NCI-H2227 treated with DMSO at 0.1 percent for 48 hours (cell line): Measurements from ENCODE around the gene KCNJ18.
"Not testable (repeated sequence)": the region's sequence is repeated elsewhere in the genome, so short reads cannot be mapped to it uniquely, and the experiment has no call there.

Source experiments
- DNase-seq: peaks from one replicate; lab custom pipeline; 2025; lab: John Stamatoyannopoulos, UW

Gene KCNJ18

DNA sequence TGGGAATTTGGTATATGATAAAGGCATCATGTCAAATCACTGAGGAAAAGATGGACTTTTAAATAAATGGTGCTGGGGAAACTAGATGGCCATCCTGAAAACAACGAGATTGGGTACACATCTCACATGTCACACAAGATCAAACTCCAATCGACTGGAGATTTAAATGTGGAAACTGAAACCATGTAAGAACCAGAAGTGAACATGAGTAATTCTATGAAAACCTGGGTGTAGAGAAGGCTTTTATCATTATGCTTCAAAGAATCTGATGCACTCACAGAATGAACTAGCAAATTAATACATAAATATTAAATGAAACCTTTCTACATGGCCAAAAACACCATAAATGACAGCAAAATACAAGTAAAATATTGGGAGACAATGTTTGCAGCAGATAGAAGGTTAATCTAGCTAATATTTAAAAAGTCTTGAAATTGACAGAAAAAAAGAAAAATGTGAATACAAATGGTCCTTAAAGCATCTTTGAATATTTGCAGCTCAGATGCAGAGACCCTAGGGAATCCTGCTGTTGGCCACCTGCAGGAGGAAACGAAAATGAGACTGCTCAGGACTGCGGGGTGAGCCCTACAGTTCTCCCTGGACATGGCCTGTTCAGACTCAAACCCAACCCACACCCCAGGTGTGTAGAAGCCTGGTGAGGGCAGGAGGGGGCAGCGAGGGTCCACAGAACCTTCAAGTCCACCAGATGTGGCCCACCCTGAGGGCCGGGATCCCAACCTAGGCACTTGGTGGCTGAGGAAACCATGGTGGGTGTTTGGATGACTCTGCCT is 32.1 kb downstream of the KCNJ18 start:
- DNase-seq, result not testable (repeated sequence)

DNA sequence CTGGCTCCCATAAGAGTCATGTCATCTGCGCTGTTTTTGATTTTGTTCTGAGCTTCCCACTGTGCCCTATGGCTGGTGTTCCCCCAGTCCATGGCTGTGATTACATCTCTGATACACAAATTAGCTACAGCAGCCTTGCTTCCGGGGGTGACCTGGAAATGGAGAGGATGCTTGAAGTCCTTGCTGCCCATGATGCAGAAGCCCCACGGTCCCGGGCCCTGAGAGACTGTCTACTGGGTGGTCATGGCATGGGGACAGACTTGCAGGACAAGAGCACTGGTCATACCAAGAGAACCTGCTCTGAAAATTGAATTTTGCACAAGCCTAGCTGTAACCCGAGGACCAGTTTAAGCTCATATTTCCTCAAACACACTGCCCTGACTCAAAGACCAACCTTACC is 38.8 kb downstream of the KCNJ18 start:
- not testable (repeated sequence) for DNase-seq

DNA sequence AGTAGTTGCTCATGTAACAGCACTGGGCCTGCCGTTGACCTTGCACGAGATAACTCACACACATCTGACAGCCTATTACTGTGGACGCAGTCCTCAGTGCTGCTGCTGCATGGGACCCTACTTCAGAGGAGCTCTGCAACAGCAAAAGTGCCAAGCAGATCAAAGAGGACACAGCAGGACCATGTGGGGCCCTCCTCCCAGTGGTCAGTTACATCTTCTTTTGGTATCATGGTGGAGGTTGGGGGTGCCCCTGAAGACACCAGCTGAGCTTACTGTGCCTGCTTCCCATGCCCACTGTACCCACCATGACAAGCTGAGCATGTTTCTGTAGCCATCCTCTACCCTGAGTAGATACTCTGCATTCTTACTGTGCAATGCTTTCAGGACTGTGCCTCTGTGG is 41.6 kb downstream of the KCNJ18 start:
- DNase-seq, result not testable (repeated sequence)

DNA sequence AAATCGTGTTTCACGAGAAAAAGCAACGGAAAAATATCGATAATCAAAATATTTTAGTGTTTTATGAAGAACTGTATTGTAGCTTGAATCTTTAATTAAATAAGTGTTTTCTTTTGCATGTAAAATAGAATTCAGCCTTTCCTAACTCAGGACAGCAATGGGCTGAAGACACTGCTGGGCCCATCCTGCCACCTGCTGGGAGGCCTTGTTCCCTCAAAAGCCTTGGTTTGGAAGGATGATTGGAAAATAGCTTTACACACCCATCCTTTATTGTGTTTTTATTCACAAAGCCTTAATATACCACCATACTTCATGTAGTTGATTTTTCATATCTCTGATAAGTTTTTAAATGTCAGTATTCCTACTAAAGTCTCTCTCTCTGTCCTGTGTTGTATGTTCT is 43.5 kb downstream of the KCNJ18 start:
- DNase-seq, result not testable (repeated sequence)

DNA sequence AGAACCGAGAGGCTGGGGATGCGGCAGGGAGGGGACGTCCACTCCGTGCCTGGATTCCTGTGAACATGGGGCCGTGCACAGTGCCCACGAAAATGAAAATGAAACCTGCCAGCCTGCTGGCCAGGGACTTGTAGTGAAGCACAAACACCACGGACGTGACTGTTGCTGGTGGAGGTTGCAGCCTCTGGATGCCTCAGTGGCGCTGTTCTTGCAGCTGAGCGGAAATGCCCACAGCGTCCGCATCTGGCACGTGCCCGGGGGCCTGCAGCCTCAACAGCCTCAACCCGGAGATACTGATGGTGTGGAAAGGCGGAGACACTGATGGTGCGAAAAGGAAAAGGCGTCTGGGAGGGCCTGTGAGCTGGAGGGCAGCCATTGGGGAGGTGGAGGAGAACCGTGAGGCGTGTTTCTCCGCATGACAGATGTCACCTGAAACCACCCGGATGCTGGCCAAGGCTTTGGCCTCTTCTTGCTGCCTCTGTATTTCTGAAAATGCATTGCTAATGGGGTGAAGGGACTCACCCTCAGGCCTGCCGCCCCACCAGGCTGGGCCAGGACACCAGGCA is 44.8 kb downstream of the KCNJ18 start:
- not testable (repeated sequence) for DNase-seq

DNA sequence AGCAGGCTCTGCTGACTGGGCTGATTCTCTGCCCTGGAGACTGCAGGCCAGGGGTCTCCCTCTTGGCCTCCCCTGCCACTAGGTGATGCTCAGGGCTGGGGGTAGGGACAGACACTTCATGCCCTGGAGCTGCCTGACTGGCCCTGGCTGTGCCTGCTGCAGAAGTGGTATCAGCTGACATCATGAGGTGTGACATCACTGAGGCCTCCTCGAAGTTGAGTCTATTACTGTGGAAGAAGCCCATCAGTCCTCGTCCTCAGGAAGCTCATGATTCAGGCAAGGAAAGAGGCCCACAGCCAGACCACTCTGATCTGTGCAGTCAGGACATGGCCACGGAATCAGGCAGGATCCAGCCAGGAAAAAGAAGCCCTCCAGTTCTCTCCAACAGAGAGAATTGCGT is 45.9 kb downstream of the KCNJ18 start:
- DNase-seq, result not testable (repeated sequence)

DNA sequence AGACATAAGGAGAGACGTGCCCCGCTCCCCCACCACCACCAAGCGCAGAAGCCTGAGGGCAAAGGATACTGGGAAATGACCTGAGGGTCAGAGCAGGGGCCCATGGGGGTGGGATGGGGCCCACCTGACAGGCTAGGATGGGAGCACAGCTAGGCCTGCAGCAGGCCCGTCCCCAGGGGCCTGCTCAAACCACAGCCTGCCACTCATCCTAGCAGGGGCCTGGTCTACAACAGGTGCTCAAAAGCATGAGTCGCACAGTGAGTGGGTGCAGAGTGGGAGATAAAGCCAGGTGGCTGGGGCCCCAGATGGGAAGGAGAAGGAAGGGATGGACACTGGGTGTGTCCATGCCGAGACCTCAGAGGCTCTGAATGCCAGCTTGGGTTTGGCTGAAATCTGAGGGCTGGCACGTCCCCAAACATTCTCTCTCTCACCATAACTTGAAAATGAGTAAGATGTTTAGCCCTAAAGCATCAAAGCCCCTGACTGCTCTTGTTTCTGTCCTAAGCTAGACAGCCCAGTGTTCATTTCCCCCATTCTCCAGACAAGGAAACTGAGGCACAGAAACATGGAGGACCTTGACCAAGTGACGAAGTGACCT is 46.7 kb downstream of the KCNJ18 start:
- DNase-seq, result not testable (repeated sequence)

DNA sequence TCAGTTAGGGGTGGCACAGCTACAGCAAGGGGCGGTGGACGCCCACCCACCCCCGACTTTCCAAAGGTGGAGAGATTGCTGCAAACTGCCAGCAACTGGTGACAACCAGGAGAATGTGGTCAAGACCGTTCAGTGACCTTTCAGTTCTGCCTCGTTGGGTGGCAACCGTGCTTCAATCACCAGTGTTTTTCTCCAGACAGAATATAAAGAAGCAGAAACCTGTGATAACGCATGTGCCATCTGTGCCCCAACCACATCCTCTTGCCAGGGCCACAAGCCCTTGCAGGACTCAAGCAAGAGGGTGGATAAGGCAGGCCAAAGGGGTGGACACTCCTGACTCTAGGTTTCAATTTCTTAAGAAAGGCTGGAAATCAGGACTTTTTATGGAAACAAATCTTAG is 47.2 kb downstream of the KCNJ18 start:
- DNase-seq, result not testable (repeated sequence)

DNA sequence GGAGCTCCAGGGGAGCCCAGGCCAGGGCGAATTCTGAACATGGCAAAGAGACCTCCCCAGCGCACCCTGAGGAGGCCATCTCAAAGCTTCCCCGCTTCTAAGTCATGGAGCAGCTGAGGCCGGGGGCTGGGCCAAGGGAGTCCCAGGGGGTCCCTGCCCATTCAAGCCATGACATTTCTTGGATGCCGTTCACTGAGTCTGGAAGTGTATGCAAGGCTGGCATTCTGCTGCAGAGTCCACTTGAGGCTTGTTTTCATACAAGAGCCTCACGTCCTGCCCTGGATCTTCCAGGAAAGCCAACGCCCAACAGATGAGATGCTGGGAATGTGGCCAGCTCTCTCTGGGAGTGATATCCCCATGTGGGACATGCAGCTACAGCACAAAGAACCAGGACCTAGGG is 48.5 kb downstream of the KCNJ18 start:
- not testable (repeated sequence) for DNase-seq

DNA sequence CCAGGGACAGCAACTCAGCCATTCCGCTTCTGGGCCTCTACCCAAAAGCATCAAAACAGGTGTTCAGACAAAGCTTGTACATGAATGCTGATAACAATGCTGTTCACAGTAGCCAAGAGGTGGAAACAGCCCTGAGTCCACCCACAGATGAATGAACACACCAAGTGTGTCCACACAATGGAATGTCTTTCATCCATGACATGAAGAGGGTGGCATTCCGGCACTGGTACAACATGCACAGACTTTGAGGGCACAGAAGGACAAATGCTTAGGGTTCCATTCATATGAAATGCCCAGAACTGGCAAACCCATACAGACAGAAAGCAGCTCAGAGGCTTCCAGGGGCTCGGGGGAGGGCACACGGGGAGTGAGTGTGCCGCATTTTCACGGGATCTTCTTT is 49.2 kb downstream of the KCNJ18 start:
- DNase-seq, result not testable (repeated sequence)

DNA sequence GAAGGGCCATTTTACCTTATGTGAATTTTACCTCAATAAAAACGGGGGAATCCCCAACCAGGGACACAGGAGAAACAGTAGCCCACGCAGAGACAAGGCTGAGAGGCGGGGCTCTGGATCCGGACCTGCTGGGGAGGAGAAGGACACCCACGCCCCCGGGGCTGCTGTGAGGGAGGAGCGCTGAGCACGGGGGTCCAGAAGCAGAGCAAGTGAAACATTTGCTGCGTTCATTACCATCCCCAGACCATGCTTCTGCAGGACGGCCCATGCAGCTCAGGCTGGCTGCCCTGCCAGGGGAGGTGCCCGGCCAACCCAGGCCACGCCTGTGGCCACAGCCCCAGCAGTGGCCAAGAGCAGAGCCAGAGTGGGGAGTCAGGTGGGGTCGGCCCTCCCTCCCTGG is 50.0 kb downstream of the KCNJ18 start:
- DNase-seq, result no peak

DNA sequence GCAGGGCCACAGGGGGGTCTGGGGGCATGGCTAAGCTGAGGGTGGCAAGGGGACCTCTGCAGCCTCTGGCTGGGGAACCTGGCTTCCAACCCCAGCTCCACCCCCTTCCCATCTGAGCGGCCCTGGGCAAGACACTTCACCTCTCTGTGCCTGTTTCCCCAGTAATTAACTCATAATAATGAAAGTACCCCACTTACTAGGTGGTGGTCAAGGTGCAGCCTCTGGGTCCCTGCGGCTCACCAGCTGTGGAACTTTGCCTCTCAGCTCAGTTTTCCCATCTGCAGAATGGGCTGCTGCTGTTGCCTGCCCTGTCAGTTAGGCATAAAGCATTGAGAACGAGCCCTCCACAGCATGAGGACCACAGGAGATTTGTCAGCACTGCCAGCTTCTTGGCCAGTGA is 51.8 kb downstream of the KCNJ18 start:
- DNase-seq, result not testable (repeated sequence)

DNA sequence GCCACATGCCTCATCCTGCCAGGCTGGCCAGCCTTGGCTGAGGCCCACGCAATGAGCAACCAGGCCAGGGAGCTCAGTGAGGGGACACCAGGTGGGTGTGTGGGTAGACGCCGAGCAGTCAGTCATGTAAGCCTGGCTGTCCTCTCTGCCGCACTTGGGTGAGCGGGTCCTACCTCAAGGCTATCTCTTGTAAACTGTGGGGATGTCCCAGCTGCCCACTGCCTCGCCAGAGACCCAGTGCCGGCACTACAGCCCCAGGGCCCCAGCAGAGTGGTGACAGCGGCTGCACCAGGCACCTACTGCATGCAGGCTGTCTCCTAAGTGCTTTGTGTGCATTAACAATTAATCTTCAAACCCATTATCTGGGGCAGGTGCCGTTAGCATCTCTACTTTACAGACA is 52.3 kb downstream of the KCNJ18 start:
- DNase-seq, result not testable (repeated sequence)

DNA sequence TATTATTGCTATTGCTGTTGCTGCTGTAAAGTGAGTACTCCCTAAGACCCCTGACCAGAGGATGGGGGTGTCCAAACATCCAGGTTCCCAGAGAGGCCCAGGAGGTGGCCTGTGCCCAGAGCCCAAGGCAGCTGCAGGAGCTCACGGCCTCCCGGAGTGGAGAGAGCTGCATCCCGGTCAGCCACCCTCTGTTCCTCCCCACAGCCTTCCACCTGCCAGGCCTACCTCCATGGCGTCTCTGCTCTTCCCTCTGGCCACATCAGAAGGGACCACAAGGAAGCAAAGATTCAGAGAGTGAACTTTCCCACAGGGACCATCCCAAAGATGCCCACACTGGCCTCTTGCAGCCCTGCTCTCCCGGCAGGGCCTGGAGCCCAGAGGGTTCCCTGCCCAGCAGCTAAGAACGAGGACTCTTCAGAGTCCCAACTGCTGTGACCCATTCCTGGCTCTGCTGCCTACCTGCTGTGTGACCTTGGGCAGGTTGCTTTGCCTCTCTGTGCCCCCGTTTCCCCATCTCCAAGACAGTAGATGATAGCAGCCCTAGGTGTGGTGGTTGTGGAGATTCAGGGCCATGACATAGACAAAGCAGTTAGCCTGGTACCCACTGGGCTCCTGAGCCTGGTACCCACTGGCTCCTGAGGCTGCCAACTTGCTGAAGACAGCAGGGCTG is 53.2 kb downstream of the KCNJ18 start:
- not testable (repeated sequence) for DNase-seq

DNA sequence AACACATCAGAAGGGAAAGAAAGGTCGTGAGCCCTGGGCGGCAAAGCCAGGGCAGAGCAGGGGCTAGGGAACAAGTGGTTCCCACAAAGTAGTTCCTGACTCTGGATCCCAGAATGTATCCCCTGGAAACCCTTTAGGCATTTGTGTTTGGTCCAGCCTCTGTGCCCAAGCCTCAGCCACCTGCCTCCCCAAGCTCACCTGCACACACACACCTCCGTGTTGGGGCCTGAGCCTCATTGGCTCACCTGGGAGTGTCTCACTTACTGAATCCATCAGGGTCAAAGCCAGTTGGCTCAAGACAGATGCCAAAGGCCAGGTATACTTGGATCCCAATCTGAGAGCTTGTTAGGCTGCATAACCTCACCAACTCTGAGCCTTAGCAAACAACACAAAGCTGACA is 54.1 kb downstream of the KCNJ18 start:
- not testable (repeated sequence) for DNase-seq

DNA sequence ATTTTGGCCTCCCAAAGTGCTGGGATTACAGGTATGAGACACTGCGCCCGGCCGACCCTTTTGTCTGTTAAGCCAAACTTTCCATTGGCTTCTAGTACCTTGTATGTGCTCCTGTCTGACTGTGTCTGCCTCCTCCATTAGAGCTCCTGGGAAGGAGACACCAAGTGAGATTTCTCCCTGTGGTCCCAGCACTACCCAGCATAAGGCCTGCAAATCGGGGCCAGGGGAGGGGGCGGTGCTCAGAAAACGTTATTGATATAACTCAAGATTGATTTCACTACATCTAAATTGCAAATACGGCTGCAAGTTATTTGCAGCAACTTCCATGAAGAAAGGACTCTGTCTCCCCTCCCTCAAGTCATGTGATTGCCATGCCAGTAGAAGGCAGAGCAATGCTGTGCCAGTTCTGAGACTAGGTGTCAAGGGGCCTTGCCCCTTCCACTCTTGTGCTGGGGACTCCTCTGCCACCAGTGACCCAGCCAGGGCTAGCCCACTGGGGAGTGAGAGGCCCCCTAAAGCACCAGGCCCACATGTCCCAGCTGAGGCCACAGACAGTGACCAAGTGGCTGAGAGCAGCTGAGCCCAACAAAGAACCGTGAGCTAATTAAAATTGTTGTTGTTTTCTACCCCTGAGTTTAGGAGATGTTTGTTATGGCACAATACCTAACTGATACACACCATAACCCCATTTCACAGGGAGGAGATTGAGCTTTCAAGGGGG is 55.0 kb downstream of the KCNJ18 start:
- not testable (repeated sequence) for DNase-seq

DNA sequence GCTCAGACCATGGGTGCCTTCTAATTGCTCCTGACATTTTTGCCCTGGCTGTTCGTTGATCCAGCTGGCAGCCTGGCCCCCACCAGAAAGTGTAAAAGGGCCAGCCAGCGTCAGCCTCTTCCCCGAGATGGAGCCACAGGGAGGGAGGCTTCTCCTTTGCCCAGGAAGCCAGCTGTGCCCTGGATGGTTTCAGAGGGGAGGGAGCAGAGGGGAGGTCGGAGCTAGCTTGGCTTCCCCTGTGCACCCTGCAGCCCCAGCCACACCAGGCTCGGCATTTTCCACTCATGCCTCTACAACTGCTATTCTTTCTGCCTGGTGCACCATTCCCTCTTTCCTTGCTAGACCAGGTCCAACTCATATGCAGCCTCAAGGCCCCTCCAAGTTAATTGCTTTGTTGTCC is 56.4 kb downstream of the KCNJ18 start:
- not testable (repeated sequence) for DNase-seq

DNA sequence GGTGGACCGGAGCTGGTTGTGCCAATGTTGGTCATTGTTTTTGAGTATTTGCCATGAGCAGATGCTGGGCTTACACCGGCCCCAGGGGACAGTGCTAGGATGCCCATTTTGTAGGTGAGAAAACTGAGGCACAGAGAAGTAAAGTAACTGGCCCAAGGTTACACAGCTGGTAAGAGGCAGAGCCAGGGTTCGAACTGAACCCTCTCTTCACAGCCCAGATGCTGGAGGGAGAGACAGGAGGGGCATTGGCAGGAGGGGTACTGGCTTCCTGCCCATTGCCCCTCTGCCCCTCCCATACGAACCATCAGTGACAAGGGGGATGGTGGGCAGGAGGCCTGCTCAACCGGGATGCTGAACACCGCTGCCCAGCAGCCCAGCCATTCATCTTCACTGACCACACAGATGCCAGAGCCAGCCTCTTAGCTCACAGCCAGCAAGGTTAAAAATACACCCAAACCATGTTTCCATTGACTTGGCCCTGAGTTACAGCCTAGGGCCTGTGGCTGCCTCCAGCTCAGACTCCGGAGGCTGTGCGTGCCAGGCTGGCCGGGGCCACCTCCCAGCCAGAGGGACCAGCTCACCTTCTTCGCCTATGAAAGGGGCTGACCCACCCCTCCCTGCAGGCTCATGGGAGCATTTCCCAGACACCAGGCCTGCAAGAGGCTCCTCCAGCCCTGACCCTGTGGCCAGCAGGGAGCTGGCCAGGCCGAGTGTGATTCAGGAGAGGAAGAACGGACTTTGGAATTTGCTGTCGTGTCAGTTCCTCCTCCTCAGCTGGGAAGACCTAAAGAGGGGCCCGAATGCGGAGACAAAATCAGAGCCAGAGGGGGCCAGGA is 57.6 kb downstream of the KCNJ18 start:
- not testable (repeated sequence) for DNase-seq

DNA sequence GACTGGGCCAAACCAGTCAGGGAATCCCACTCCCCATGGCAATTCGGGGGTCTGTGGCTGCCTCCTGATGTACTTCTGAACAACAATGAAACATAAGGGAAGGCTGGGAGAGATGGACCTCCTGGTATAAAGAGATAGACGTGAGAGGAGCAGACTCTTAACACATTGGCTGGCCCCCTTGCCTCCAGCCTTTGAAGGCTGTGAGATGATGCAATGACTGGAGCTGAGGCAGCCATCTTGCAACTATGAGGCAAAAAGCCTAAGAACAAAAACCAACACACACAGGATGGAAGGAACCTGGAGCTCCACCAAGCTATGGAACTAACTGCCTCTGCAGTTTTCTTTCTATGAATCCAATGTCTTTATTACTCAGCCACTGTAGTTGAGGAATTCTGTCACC is 58.8 kb downstream of the KCNJ18 start:
- DNase-seq, result not testable (repeated sequence)
